ENCODE measurements around the gene MAN2B1.
"Not testable (repeated sequence)": the region's sequence is repeated elsewhere in the genome, so short reads cannot be mapped to it uniquely, and the experiment has no call there.

MAN2B1 gene

DNA sequence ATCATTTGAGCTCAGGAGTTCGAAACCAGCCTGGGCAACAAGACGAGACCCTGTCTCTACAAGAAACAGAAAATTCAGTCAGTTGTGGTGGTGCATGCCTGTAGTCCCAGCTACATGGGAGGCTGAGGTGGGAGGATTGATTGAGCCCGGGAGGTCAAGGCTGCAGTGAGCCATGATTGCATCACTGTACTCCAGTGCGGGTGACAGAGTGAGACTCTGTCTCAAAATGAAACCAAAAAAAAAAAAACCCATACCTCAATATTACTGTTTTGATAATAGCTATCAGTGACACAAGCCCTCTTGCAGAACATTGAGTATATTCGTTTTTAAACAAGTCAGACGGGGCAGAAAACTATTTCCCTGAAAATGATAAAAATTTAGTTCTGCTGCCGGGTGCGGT, 39.6 kb downstream of the MAN2B1 start:
- TF ChIP-seq, protein P1, sequence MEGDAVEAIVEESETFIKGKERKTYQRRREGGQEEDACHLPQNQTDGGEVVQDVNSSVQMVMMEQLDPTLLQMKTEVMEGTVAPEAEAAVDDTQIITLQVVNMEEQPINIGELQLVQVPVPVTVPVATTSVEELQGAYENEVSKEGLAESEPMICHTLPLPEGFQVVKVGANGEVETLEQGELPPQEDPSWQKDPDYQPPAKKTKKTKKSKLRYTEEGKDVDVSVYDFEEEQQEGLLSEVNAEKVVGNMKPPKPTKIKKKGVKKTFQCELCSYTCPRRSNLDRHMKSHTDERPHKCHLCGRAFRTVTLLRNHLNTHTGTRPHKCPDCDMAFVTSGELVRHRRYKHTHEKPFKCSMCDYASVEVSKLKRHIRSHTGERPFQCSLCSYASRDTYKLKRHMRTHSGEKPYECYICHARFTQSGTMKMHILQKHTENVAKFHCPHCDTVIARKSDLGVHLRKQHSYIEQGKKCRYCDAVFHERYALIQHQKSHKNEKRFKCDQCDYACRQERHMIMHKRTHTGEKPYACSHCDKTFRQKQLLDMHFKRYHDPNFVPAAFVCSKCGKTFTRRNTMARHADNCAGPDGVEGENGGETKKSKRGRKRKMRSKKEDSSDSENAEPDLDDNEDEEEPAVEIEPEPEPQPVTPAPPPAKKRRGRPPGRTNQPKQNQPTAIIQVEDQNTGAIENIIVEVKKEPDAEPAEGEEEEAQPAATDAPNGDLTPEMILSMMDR (conservative IDR thresholded peaks at IDR 0.05), result no peak
- H3K27ac ChIP-seq, result no peak overlapping the region

DNA sequence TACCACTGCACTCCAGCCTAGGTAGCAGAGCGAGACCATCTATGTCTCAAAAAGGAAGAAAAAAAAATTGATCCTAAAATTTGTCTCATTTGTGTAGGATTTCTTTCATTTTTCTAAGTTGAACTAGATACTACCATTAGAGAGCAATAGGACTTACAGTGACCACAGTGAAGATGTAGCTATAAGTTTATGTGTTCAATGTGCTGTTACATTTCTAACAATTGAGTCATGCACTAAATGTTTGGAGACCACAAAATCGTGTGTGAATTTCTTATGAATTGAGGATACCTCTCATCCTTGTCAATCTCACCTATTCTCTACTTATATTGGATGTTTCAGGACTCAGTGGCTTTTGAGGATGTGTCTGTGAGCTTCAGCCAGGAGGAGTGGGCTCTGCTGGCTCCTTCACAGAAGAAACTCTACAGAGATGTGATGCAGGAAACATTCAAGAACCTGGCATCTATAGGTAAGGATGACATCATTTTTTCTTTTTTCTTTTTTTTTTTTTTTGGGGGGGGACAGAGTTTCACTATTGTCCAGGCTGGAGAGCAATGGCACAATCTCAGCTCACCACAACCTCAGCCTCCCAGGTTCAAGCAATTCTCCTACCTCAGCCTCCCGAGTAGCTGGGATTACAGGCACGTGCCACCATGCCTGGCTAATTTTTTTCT, 43.0 kb downstream of the MAN2B1 start:
- H3K27ac ChIP-seq, result no peak overlapping the region
- TF ChIP-seq, protein P1 (conservative IDR thresholded peaks at IDR 0.05), result no peak

DNA sequence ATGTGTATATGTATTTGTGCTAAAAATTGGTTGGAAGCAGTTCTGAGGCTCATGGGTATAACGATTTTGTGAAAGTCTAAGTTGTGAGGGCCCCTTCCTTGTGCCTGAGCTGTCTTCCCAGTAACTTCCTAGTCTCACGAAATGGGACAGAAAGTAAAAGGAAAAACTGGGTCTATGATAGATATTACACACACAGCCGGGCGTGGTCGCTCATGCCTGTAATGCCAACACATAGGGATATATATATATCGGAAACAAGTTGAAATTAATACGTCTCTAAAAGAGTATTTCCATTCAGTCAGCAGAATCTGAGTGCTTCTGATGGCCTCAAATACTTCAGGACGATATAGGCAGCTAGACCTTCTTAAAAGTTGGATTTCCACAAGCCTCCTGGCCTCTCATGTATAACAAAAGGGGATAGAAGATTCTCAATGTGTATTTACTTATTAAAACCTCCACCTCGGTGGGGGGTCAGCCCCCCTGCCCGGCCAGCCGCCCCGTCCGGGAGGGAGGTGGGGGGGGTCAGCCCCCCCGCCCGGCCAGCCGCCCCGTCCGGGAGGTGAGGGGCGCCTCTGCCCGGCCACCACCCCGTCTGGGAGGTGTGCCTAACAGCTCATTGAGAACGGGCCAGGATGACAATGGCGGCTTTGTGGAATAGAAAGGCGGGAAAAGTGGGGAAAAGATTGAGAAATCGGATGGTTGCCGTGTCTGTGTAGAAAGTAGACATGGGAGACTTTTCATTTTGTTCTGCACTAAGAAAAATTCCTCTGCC, 45.1 kb downstream of the MAN2B1 start:
- H3K27ac ChIP-seq, result not testable (repeated sequence)

DNA sequence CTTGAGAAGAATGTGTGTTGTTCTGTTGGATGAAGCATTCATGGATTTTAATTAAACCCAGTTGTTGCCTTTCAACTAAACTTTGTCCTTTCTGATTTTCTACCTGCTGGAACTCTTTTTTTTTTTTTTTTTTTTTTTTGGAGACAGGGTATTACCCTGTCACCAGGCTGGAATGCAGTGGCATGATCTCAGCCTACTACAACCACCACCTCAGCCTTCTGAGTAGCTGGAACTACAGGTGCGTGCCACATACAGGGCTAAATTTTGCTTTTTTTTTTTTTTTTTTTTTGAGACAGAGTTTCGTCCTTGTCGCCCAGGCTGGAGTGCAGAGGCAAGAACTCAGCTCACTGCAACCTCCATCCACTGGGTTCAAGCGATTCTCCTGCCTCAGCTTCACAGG, 48.9 kb downstream of the MAN2B1 start:
- no peak overlapping the region for H3K27ac ChIP-seq
- TF ChIP-seq, protein P1 (conservative IDR thresholded peaks at IDR 0.05), result no peak

DNA sequence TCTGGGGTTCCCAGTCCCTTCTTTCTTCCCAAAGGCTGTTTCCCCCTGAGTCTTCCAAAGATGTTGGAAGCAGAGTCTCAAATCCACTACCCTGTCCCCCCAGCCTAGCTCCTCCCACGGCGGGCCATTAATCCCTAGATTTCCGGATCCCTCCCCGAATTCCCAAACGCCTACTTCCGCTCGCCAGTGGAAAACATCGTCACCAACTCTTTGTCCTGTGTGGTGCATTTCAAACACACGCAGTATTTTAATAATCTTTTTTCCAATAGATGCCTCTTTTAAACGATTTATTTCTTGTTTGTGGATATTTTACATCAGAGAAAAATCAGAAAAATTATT, 55.2 kb downstream of the MAN2B1 start:
- peak overlapping the region; percentile 90 for H3K27ac ChIP-seq
- TF ChIP-seq, protein P1 (conservative IDR thresholded peaks at IDR 0.05), result no peak

DNA sequence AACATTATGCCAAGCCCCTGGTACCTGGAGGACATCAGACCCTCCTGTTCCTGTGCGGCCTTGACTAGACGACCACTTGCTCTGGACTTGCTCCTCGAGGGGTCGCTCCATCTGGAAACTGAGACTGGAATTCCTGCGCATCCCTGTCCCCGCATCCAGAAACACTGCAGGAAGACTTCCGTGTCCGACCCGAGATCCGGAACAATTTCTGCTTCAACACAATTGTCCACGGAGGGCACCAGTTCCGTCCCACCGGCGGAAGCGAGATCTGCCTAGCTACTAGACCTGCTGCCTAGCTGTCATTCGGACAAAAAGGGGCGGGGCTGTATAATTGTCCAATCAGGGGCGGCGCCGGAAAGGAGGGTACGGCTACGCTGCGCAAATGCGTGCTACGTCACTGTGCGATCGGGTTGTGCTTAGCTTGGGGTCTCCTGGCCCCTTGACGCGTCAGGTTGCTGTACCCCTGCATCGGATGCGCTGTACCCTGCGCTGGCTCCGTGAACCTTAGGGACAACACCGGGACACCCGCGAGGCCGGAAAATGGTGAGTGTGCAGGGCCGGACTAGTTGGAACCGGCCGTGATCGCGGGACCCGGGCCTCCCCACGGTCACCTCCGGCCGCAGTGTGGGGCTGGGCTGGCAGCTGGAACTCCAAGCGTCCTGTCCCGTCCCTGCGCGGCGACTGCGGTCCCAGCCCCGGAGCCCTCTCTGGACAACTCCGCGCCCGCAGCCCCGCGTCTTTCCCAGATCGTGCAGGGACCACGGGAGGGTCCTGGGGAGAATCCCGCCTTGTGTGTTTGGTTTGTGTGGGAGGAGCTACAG, 55.8 kb downstream of the MAN2B1 start, which contains the start of the genes ZNF490 and ZNF791:
ZNF490 (minus strand) TSS at position 274 of the 821 bp plus-strand sequence; CDS start at position 141, 133 bp downstream.
ZNF791 (plus strand) TSS at position 381 of the 821 bp plus-strand sequence; CDS start at position 541, 160 bp downstream.
- TF ChIP-seq, protein P1 (conservative IDR thresholded peaks at IDR 0.05), result no peak; the same call in 1 of the 2 replicates

DNA sequence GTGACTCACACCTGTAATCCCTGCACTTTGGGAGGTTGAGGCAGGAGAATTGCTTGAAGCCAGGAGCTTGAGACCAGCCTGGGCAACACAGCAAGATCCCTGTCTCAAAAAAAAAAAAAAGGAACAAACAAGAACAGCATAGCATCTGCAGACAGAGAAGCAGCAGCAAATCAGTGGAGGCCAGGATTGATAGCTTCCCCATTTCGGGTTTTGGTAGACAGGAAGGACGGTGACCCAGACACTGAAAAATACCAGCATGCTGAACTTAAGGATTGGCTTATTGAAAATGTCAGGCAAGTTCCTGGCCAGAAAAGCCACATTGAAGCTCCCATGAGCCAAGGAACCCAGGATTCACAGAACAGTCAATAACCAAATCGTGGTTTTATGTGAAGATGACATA, 58.9 kb downstream of the MAN2B1 start:
- TF ChIP-seq, protein P1 (conservative IDR thresholded peaks at IDR 0.05), result no peak
- H3K27ac ChIP-seq, result no peak overlapping the region

More for the DNA sequence above, 55.8 kb downstream of the MAN2B1 start, which contains the start of the genes ZNF490 and ZNF791:
- H3K27ac ChIP-seq, result peak within 1 kb of the TSS; percentile 90
